GM12874 (cell line): ENCODE results near the gene UST.

ENCODE experiments used
- CTCF ChIP-seq: IDR thresholded peaks from 2 replicates; pipeline ENCODE4 v1.5.1; 2011; ENCODE audit warnings: low read depth, mild to moderate bottlenecking, control low read depth, low read length, moderate library complexity; ENCODE audit not compliant: insufficient read depth

The UST gene

DNA sequence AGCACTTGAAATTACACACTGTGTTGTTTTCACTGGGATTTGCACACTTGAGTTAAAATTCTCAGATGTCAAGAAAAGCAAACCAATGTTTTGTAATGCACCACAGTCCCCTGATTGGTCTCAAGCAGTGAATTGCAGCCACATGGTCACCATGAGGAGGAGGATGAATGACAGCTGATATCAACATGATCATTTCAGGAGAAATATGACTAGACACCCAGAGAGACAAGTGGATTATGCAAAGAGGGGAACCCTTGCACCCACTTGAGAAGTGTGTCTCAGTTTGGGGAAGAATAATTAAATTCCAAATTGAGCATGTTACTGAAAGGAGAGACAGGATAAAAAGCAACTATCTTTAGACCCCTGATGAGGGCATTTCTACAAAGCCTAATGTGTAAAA, 69.3 kb downstream of the UST start:
- TF ChIP-seq CTCF = no peak

GRCh38 chr6:148817689-148818088, 70.9 kb downstream of the UST start:
- no peak for TF ChIP-seq CTCF

- no peak for TF ChIP-seq CTCF
These were observed 72.2 kb downstream of the UST start for GRCh38 chr6:148818939-148819575.

DNA sequence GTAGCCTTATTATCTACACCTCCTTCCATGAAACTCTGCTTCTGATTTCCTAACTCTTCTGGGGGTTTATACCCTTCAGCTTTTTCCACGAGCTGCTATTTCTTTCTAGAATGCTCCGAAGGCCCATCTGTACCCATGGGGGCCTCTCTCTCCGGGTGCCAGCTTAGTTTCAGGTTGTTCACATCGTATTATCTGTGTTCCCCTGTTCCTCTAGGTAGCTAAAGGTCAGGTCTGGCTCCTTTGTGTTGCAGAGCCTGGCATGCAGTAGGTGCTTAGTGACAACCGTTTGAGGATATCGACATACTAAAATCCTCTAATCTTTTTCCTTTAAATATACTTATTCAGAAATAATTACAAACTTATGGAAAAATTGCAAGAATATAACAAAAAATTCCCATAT, 73.0 kb downstream of the UST start:
- TF ChIP-seq CTCF = no peak

DNA sequence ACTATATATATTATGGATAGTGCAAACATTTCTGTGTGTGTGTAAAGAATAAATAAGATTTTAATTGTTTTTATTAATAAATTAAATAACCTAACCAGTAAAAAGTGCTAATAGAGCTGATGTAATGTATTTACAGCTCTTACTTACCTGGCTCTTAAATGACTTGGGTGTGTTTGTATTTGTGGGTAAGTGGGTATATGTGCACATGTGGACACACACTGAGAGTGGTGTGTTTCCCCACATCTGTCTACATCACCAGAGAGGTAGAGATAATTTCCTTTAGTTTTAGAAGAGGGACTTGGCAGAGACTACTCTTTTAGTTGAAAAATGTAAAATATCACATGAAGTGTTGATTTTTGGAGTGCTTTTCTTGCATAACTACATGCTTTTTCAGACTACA, 76.0 kb downstream of the UST start:
- TF ChIP-seq CTCF = no peak

DNA sequence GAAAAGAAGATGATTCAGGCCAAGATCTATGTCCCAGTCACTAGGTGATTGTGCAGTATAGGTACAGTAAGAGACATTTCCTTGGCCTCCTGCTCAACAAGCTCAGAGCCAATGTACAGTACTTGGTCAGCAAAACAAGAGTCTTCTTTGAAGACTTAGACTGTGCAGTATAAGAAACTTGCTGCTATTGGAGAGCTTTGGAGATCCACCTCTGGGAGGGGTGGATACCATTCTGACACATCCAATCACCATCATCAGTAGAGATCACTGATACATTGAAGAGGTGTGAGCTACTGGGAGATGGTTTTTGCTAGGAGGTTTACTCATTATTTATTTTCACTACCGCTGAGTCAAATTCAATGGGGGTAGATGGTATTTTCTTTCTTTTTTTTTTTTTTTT, 77.5 kb downstream of the UST start:
- TF ChIP-seq CTCF = no peak

DNA sequence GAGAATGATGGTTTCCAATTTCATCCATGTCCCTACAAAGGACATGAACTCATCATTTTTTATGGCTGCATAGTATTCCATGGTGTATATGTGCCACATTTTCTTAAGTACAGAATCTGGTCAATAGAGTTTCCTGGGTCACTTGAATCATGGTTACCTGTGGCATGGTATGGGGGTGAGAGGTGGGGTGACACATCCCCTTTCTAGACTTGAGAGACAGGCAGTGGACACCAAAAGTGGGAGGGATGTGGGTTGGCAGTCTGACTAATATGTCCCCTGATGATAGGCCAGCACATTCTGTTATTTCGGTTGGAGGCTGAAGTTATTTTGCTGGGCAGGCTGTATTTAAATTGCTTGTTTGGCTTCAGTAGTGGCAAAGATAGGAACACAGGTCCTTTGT, 78.1 kb downstream of the UST start:
- TF ChIP-seq CTCF = no peak

DNA sequence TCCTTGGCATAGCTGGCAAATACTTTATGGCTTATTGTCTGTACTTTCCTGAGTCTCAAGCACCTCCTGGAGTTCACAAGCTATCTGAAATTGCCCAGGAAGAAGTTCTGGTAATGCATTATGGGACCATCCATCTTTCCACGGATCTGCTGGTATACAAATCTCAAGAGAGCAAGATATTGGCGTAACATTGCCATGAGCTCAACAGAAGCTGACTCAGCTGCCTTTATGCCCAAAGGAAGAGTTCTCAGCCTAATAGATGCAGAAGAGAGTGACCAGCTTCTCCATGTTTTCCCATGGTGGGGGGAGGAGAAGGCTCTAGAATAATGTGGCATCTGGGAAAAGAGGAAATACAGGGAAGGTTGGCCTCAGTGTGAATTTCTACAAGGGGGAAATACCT, 78.7 kb downstream of the UST start:
- no peak for TF ChIP-seq CTCF
